ENCODE results near the gene SMDT1. TPM values are rescaled to one million over a fixed set of nuclear protein-coding genes. Genes with fewer than 3 reads are reported as not detected.
A peak's percentile ranks its signal among the peaks of the same experiment; 100 is the strongest.

Gene SMDT1
- total RNA-seq (2014; rRNA removed; shearing (Covaris generic)) (3.5 and 4.7 TPM in 2 replicates), polyA plus RNA-seq (2016; fragmentation: Nextera tagmentation; extraction: Ambion mirVana) (73.6 and 77.0 TPM in 2 replicates)

GRCh38 chr22:42079319-42080251 lies at the start of gene SMDT1:
SMDT1 (plus strand) TSS chr22:42079700; CDS start chr22:42079769, 69 bp downstream.
- no peaks in the 10 kb centered on the region for H3K36me3 ChIP-seq (ENCODE audit: low read depth)
- H3K27ac ChIP-seq: peak within 1 kb of the TSS; percentile 93
- H3K4me3 ChIP-seq: peak within 1 kb of the TSS; percentile 84
- peak; percentile 100 for DNase-seq
- peak within 1 kb of the TSS; percentile 88 for H2AFZ ChIP-seq
- peak within 1 kb of the TSS; percentile 91 for H3K9ac ChIP-seq
- H3K79me2 ChIP-seq (ENCODE audit: insufficient read depth): peaks cover 48% of the 10 kb centered on the region
- 0 to 1% methylated on average over 65 to 69 of the region's 71 CpGs for WGBS, 2 experiments (ENCODE audit: low coverage in 1 of 2, low lambda C conversion rate in 2 of 2, missing lambda C conversion rate in 2 of 2)
- no peaks in the 10 kb centered on the region for H4K20me1 ChIP-seq (ENCODE audit: insufficient read depth)
- in situ Hi-C loops (cut with MboI): no loop called here
- peak within 1 kb of the TSS; percentile 84 for H3K4me2 ChIP-seq (ENCODE audit: unreplicated experiment)
- peaks cover 35% of the 10 kb centered on the region for H3F3A ChIP-seq (ENCODE audit: insufficient read depth)
- TF ChIP-seq EZH2phosphoT487 (IDR thresholded peaks at IDR 0.05; ENCODE audit: insufficient read depth, low read depth): no peak
- no peak for TF ChIP-seq EZH2 (IDR thresholded peaks at IDR 0.05; ENCODE audit: insufficient read depth, poor library complexity, severe bottlenecking)
- H3K4me1 ChIP-seq (ENCODE audit: insufficient read depth): peaks cover 22% of the 10 kb centered on the region
- no peaks in the 10 kb centered on the region for H3K27me3 ChIP-seq (replicated peaks; ENCODE audit: insufficient read depth)
- no peaks in the 10 kb centered on the region for H3K9me2 ChIP-seq (ENCODE audit: insufficient read depth)
- H3K9me3 ChIP-seq (ENCODE audit: low read depth): no peaks in the 10 kb centered on the region

- H3K9ac ChIP-seq: no peak overlapping the region
- in situ Hi-C loops (cut with MboI): no loop called here
- 46 to 57% methylated on average over 5 of the region's 5 CpGs for WGBS, 2 experiments (ENCODE audit: low coverage in 1 of 2, low lambda C conversion rate in 2 of 2, missing lambda C conversion rate in 2 of 2)
- no peaks in the 10 kb centered on the region for H3K9me2 ChIP-seq (ENCODE audit: insufficient read depth)
- no peak overlapping the region for H3K4me2 ChIP-seq (ENCODE audit: unreplicated experiment)
- no peak for DNase-seq
- H2AFZ ChIP-seq: no peak overlapping the region
- H3K4me1 ChIP-seq (ENCODE audit: insufficient read depth): no peaks in the 10 kb centered on the region
- TF ChIP-seq EZH2 (IDR thresholded peaks at IDR 0.05; ENCODE audit: insufficient read depth, poor library complexity, severe bottlenecking) (no peak), EZH2phosphoT487 (IDR thresholded peaks at IDR 0.05; ENCODE audit: insufficient read depth, low read depth) (no peak)
- no peak overlapping the region for H3K27ac ChIP-seq
- H3K27me3 ChIP-seq (replicated peaks; ENCODE audit: insufficient read depth): no peaks in the 10 kb centered on the region
- no peaks in the 10 kb centered on the region for H3K36me3 ChIP-seq (ENCODE audit: low read depth)
- H3F3A ChIP-seq (ENCODE audit: insufficient read depth): no peaks in the 10 kb centered on the region
- no peaks in the 10 kb centered on the region for H4K20me1 ChIP-seq (ENCODE audit: insufficient read depth)
- H3K9me3 ChIP-seq (ENCODE audit: low read depth): no peaks in the 10 kb centered on the region
- no peak overlapping the region for H3K4me3 ChIP-seq
- no peaks in the 10 kb centered on the region for H3K79me2 ChIP-seq (ENCODE audit: insufficient read depth)
These were observed 46.0 kb upstream of the SMDT1 start for GRCh38 chr22:42033263-42034181.

GRCh38 chr22:42035256-42035655 lies 44.2 kb upstream of the SMDT1 start:
- no peak for DNase-seq
- Histone ChIP-seq H3K9me3 (ENCODE audit: low read depth) (no peaks in the 10 kb centered on the region), H3K4me3 (no peak overlapping the region), H3K9ac (no peak overlapping the region), H4K20me1 (ENCODE audit: insufficient read depth) (no peaks in the 10 kb centered on the region), H3K36me3 (ENCODE audit: low read depth) (no peaks in the 10 kb centered on the region), H3K4me2 (ENCODE audit: unreplicated experiment) (no peak overlapping the region), H2AFZ (no peak overlapping the region), H3K27ac (no peak overlapping the region), H3K27me3 (replicated peaks; ENCODE audit: insufficient read depth) (no peaks in the 10 kb centered on the region), H3K4me1 (ENCODE audit: insufficient read depth) (no peaks in the 10 kb centered on the region), H3K9me2 (ENCODE audit: insufficient read depth) (no peaks in the 10 kb centered on the region), H3K79me2 (ENCODE audit: insufficient read depth) (no peaks in the 10 kb centered on the region), H3F3A (ENCODE audit: insufficient read depth) (no peaks in the 10 kb centered on the region)
- in situ Hi-C loops (cut with MboI): no loop called here
- 69 to 71% methylated on average over 8 of the region's 8 CpGs for WGBS, 2 experiments (ENCODE audit: low coverage in 1 of 2, low lambda C conversion rate in 2 of 2, missing lambda C conversion rate in 2 of 2)
- TF ChIP-seq EZH2 (IDR thresholded peaks at IDR 0.05; ENCODE audit: insufficient read depth, poor library complexity, severe bottlenecking) (no peak), EZH2phosphoT487 (IDR thresholded peaks at IDR 0.05; ENCODE audit: insufficient read depth, low read depth) (no peak)

GRCh38 chr22:42039271-42039670 lies 40.2 kb upstream of the SMDT1 start:
- H3K9me2 ChIP-seq (ENCODE audit: insufficient read depth): no peaks in the 10 kb centered on the region
- no peak overlapping the region for H3K9ac ChIP-seq
- H2AFZ ChIP-seq: no peak overlapping the region
- peak; percentile 20 for DNase-seq
- H3K27ac ChIP-seq: no peak overlapping the region
- H3K4me3 ChIP-seq: no peak overlapping the region
- no peaks in the 10 kb centered on the region for H3K36me3 ChIP-seq (ENCODE audit: low read depth)
- no peaks in the 10 kb centered on the region for H3K9me3 ChIP-seq (ENCODE audit: low read depth)
- no peaks in the 10 kb centered on the region for H3F3A ChIP-seq (ENCODE audit: insufficient read depth)
- no peaks in the 10 kb centered on the region for H3K79me2 ChIP-seq (ENCODE audit: insufficient read depth)
- no peaks in the 10 kb centered on the region for H3K4me1 ChIP-seq (ENCODE audit: insufficient read depth)
- TF ChIP-seq EZH2phosphoT487 (IDR thresholded peaks at IDR 0.05; ENCODE audit: insufficient read depth, low read depth) (no peak), EZH2 (IDR thresholded peaks at IDR 0.05; ENCODE audit: insufficient read depth, poor library complexity, severe bottlenecking) (no peak)
- H3K4me2 ChIP-seq (ENCODE audit: unreplicated experiment): no peak overlapping the region
- in situ Hi-C loops (cut with MboI): no loop called here
- H4K20me1 ChIP-seq (ENCODE audit: insufficient read depth): no peaks in the 10 kb centered on the region
- 81 to 86% methylated on average over 5 of the region's 5 CpGs for WGBS, 2 experiments (ENCODE audit: low coverage in 1 of 2, low lambda C conversion rate in 2 of 2, missing lambda C conversion rate in 2 of 2)
- H3K27me3 ChIP-seq (replicated peaks; ENCODE audit: insufficient read depth): no peaks in the 10 kb centered on the region

Data from GM23248 (cell line).